Endothelial cell of umbilical vein (primary cell): ENCODE results near the gene SGSM1. TPM values are rescaled to one million over a fixed set of nuclear protein-coding genes. Genes with fewer than 3 reads are reported as not detected.

ENCODE experiments used
- BruUV-seq: library from RNA; stranded (reverse); fragments of 400-500 nt; replicated peaks from 2 replicates; lab custom pipeline; 2021; lab: Mats Ljungman, UMichigan
- CTCF ChIA-PET: fragments of 300-600, 350-600 bp; sonication (Branson Sonifier 250); formaldehyde crosslinking; loops from one replicate; lab custom pipeline; 2021; ENCODE audit warnings: antibody characterized with exemption, inconsistent platforms; lab: Charles Lee
- POLR2A ChIA-PET: fragments of 300-600, 350-600 bp; sonication (Branson Sonifier 250); formaldehyde crosslinking; loops from one replicate; lab custom pipeline; 2021; ENCODE audit warnings: antibody characterized with exemption, inconsistent platforms; lab: Charles Lee
- DNase-seq: peaks from one replicate; pipeline ENCODE4 v3.0.0-alpha.2; 2011; ENCODE audit warnings: low read depth, low spot score
- FAIRE-seq: peaks from 2 replicates; lab custom pipeline; 2011; peaks lifted over from hg19 to GRCh38; lab: Jason Lieb, UNC
- H2AFZ ChIP-seq: 2 replicates; pipeline ENCODE4 v1.6.0; 2012; ENCODE audit warnings: low read depth, low read length, control low read depth, inconsistent platforms
- H3K27ac ChIP-seq: 2 replicates; pipeline ENCODE4 v1.5.1; 2011; ENCODE audit warnings: low read depth, mild to moderate bottlenecking, control low read depth, low read length, moderate library complexity; ENCODE audit not compliant: insufficient read depth
- H3K27me3 ChIP-seq, 2 experiments: 2 replicates each; pipeline versions ENCODE4 v1.6.0 to v1.6.1; 2011; ENCODE audit warnings: low read length in 2 of 2, mixed read lengths in 1 of 2; ENCODE audit not compliant: control insufficient read depth in 2 of 2, insufficient read depth in 2 of 2
- H3K36me3 ChIP-seq, 2 experiments: 2 replicates in 1 of 2; 3 replicates in 1 of 2; pipeline ENCODE4 v1.5.1; 2011; ENCODE audit warnings: low read length in 2 of 2, mild to moderate bottlenecking in 1 of 2, moderate library complexity in 1 of 2; ENCODE audit not compliant: control insufficient read depth in 2 of 2, insufficient read depth in 2 of 2; ENCODE audit errors: extremely low read depth in 1 of 2
- H3K4me1 ChIP-seq: 3 replicates; pipeline ENCODE4 v1.5.1; 2011; ENCODE audit warnings: mild to moderate bottlenecking, low read length; ENCODE audit not compliant: control insufficient read depth, insufficient read depth; ENCODE audit errors: extremely low read depth
- H3K4me2 ChIP-seq: 2 replicates; pipeline ENCODE4 v1.6.1; 2011; ENCODE audit warnings: low read length, control low read depth, mixed read lengths; ENCODE audit not compliant: insufficient read depth
- H3K4me3 ChIP-seq, 3 experiments: fragments of 200-600 bp in 1 of 3; sonication (generic), shearing (Covaris generic) in 1 of 3; replicated peaks in 1 of 3; 2 replicates each; pipeline ENCODE4 v1.5.1; 2011 to 2016; ENCODE audit warnings: control low read depth in 3 of 3, low read length in 3 of 3, mild to moderate bottlenecking in 2 of 3, inconsistent platforms in 1 of 3, low read depth in 1 of 3, moderate library complexity in 1 of 3; ENCODE audit not compliant: insufficient read depth in 1 of 3
- H3K79me2 ChIP-seq: 2 replicates; pipeline ENCODE4 v1.6.0; 2012; ENCODE audit warnings: low read length, inconsistent platforms; ENCODE audit not compliant: control insufficient read depth, insufficient read depth
- H3K9ac ChIP-seq: replicated peaks from 2 replicates; pipeline ENCODE3; 2011; ENCODE audit warnings: low read length, control low read depth; ENCODE audit not compliant: insufficient read depth; ENCODE audit errors: extremely low read depth
- H3K9me1 ChIP-seq: replicated peaks from 3 replicates; pipeline ENCODE4 v1.6.0; 2011; ENCODE audit warnings: mild to moderate bottlenecking, low read length; ENCODE audit not compliant: control insufficient read depth, insufficient read depth; ENCODE audit errors: extremely low read depth
- H3K9me3 ChIP-seq: replicated peaks from 2 replicates; pipeline ENCODE4 v1.5.1; 2012; ENCODE audit warnings: low read length, inconsistent platforms; ENCODE audit not compliant: control insufficient read depth, insufficient read depth
- H4K20me1 ChIP-seq: replicated peaks from 2 replicates; pipeline ENCODE3; 2011; ENCODE audit warnings: mild to moderate bottlenecking, low read length; ENCODE audit not compliant: control insufficient read depth, insufficient read depth; ENCODE audit errors: extremely low read depth
- CTCF ChIP-seq, 2 donors: IDR thresholded peaks; 1 replicate in 1 of 2; 2 replicates in 1 of 2; pipeline ENCODE4 v1.5.1; 2011; ENCODE audit warnings: low read length in 2 of 2, mild to moderate bottlenecking in 2 of 2, moderate library complexity in 2 of 2, control low read depth in 1 of 2, inconsistent platforms in 1 of 2, low read depth in 1 of 2; ENCODE audit not compliant: insufficient read depth in 1 of 2; ENCODE audit errors: extremely low read depth in 1 of 2
- EZH2 ChIP-seq: IDR thresholded peaks from 2 replicates; pipeline ENCODE4 v1.6.1; 2012; ENCODE audit warnings: borderline replicate concordance, low read depth, mild to moderate bottlenecking, moderate library complexity, low read length, inconsistent platforms; ENCODE audit not compliant: severe bottlenecking
- FOS ChIP-seq: IDR thresholded peaks from 2 replicates; pipeline ENCODE4 v1.6.1; 2011; ENCODE audit warnings: mild to moderate bottlenecking, low read length, moderate library complexity, borderline replicate concordance; ENCODE audit not compliant: insufficient read depth
- JUN ChIP-seq: IDR thresholded peaks from 2 replicates; pipeline ENCODE4 v1.6.1; 2011; ENCODE audit warnings: borderline replicate concordance, low read depth; ENCODE audit not compliant: insufficient read length, insufficient read depth
- MYC ChIP-seq: IDR thresholded peaks from one replicate; pipeline ENCODE4 v1.6.1; 2011; ENCODE audit warnings: mild to moderate bottlenecking, low read depth, low read length
- dilution Hi-C: fragments of 300-500 bp; cut with MboI; formaldehyde crosslinking; loops from one replicate; pipeline ENCODE4 v1.15.0; 2019; ENCODE audit warnings: low sequenced_read_pairs; ENCODE audit not compliant: extremely low pct_ligation_motif_present
- intact Hi-C: fragments of 100-400 bp; cut with micrococcal nuclease; formaldehyde crosslinking; loops from one replicate; pipeline ENCODE4 v1.10.0; 2022
- polyA plus RNA-seq, 4 experiments: library from polyadenylated mRNA; depleted of rRNA in 3 of 4; stranded (reverse) in 3 of 4; unstranded in 1 of 4; fragments of >200 nt; gene quantifications; 2 replicates each; pipeline versions ENCODE4 v1.2.1 to v1.2.3, GENCODE V29; 2011 to 2012; ENCODE audit warnings: missing spikeins in 1 of 4
- small RNA-seq: library from RNA; depleted of rRNA; stranded (forward); fragments of <200 nt; gene quantifications from one replicate; pipeline ENCODE3, GENCODE V24; 2012; ENCODE audit warnings: low replicate concordance, low read depth; ENCODE audit not compliant: insufficient read depth, insufficient read length
- total RNA-seq: library from RNA; stranded (reverse); gene quantifications from 2 replicates; pipeline ENCODE4 v1.2.3, GENCODE V29; 2021

SGSM1 gene
- total and polyA plus RNA-seq, 2 donors (not counting 3 experiments of a cell fraction or from before 2014, with no cell fraction given): 0.10 to 1.1 TPM

- no TSS peak for BruUV-seq
- no peak overlapping the region for H3K27ac ChIP-seq
- no peak overlapping the region for H3K9ac ChIP-seq
- H3K36me3 ChIP-seq: peaks cover 0 to 1% of the 10 kb centered on the region in 2 experiments
- no peak overlapping the region for H2AFZ ChIP-seq
- DNase-seq (no peak), FAIRE-seq (no peak)
- H3K4me1 ChIP-seq: peaks cover 16% of the 10 kb centered on the region
- CTCF ChIA-PET: interaction anchor here (0.8 to 2.1 kb wide), 6 partner anchors 11 to 74 kb away, joined by 3 to 8 read pairs (median 5); no protein-coding TSS in a partner anchor
- H3K27me3 ChIP-seq: no peaks in the 10 kb centered on the region
- H3K9me1 ChIP-seq: no peaks in the 10 kb centered on the region
- TF ChIP-seq FOS (no peak), CTCF (IDR thresholded peaks at IDR 0.05; ENCODE audit: extremely low read depth in 1 of 2, insufficient read depth in 1 of 2, low read depth in 1 of 2, low read length in 2 of 2) (no peak), JUN (no peak), EZH2 (no peak), MYC (no peak)
- POLR2A ChIA-PET: no interaction called here
- dilution Hi-C loops (no loop called here), intact Hi-C loops (no loop called here)
- H3K79me2 ChIP-seq: peaks cover 41% of the 10 kb centered on the region
- no peaks in the 10 kb centered on the region for H3K9me3 ChIP-seq
- no peak overlapping the region for H3K4me3 ChIP-seq
- no peaks in the 10 kb centered on the region for H4K20me1 ChIP-seq
- no peak overlapping the region for H3K4me2 ChIP-seq
These were observed 170.6 kb downstream of the SGSM1 start for GRCh38 chr22:24976442-24977218.

Small RNA genes within 50 kb of the gene (small RNA-seq; reads per million reads assigned to genes)
- not detected for gene RF00275

Other genes with a start within 250 kb of the SGSM1 start
- 6.4 and 8.9 TPM in 2 replicates for gene LRRC75B, start 213.1 kb upstream of the SGSM1 start, total RNA-seq
- 15.0 and 22.0 TPM in 2 replicates for gene LRRC75B, start 213.1 kb upstream of the SGSM1 start, polyA plus RNA-seq
- 1.5 and 1.8 TPM in 2 replicates for gene GGT1, start 203.0 kb upstream of the SGSM1 start, total RNA-seq
- 1.2 and 2.0 TPM in 2 replicates for gene GGT1, start 203.0 kb upstream of the SGSM1 start, polyA plus RNA-seq
- 0.11 TPM in 1 of 2 replicates, not detected in the other for gene PIWIL3, start 31.5 kb upstream of the SGSM1 start, total RNA-seq
- gene PIWIL3, start 31.5 kb upstream of the SGSM1 start, polyA plus RNA-seq: not detected in 2 replicates
- gene LHFPL7, start 140.5 kb downstream of the SGSM1 start, total RNA-seq: not detected in 2 replicates
- not detected in 2 replicates for gene LHFPL7, start 140.5 kb downstream of the SGSM1 start, polyA plus RNA-seq
- 78.9 and 85.1 TPM in 2 replicates for gene KIAA1671, start 146.5 kb downstream of the SGSM1 start, total RNA-seq
- gene KIAA1671, start 146.5 kb downstream of the SGSM1 start, polyA plus RNA-seq: 18.9 and 23.1 TPM in 2 replicates